ENCODE results near the gene SCN8A. TPM values are rescaled to one million over a fixed set of nuclear protein-coding genes. Genes with fewer than 3 reads are reported as not detected.

Gene SCN8A
- total and polyA plus RNA-seq, 2 donors from 2014 or later, result 0.34 to 1.4 TPM

- H3K9me3 ChIP-seq (ENCODE audit: control insufficient read depth in 2 of 3, insufficient read depth in 1 of 3, low read length in 3 of 3), result no peaks in the 10 kb centered on the region
- DNase-seq (no peak), FAIRE-seq (no peak)
- no peaks in the 10 kb centered on the region for H3K36me3 ChIP-seq (ENCODE audit: control insufficient read depth in 2 of 3, insufficient read depth in 3 of 3, low read length in 3 of 3)
- H3K27ac ChIP-seq (ENCODE audit: low read depth in 2 of 2, low read length in 2 of 2), result no peak overlapping the region
- no peak overlapping the region for H3K4me3 ChIP-seq (ENCODE audit: low read length in 3 of 3)
- H3K9ac ChIP-seq (ENCODE audit: low read length in 3 of 3), result no peak overlapping the region
- H3K27me3 ChIP-seq (ENCODE audit: control insufficient read depth, insufficient read depth, low read length), result no peaks in the 10 kb centered on the region
- TF ChIP-seq CTCF (IDR thresholded peaks at IDR 0.05; ENCODE audit: borderline replicate concordance, extremely low read depth, insufficient read depth), result no peak
- intact Hi-C loops (cut with DNase I), result no loop called here
- no peaks in the 10 kb centered on the region for H3K4me1 ChIP-seq (ENCODE audit: control insufficient read depth in 2 of 3, insufficient read depth in 2 of 3, low read depth in 1 of 3, low read length in 3 of 3)
Measured at GRCh38 chr12:51669996-51670395, 79.0 kb downstream of the SCN8A start.

GRCh38 chr12:51672334-51672733 lies 81.3 kb downstream of the SCN8A start:
- no peak for DNase-seq
- no peak overlapping the region for H3K9ac ChIP-seq (ENCODE audit: low read length in 3 of 3)
- H3K36me3 ChIP-seq (ENCODE audit: control insufficient read depth in 2 of 3, insufficient read depth in 3 of 3, low read length in 3 of 3), result no peaks in the 10 kb centered on the region
- no peak overlapping the region for H3K4me3 ChIP-seq (ENCODE audit: low read length in 3 of 3)
- H3K9me3 ChIP-seq (ENCODE audit: control insufficient read depth in 2 of 3, insufficient read depth in 1 of 3, low read length in 3 of 3), result no peaks in the 10 kb centered on the region
- no peaks in the 10 kb centered on the region for H3K4me1 ChIP-seq (ENCODE audit: control insufficient read depth in 2 of 3, insufficient read depth in 2 of 3, low read depth in 1 of 3, low read length in 3 of 3)
- TF ChIP-seq CTCF (IDR thresholded peaks at IDR 0.05; ENCODE audit: borderline replicate concordance, extremely low read depth, insufficient read depth), result no peak
- FAIRE-seq, result no peak
- intact Hi-C loops (cut with DNase I), result no loop called here
- H3K27me3 ChIP-seq (ENCODE audit: control insufficient read depth, insufficient read depth, low read length), result no peaks in the 10 kb centered on the region
- H3K27ac ChIP-seq (ENCODE audit: low read depth in 2 of 2, low read length in 2 of 2), result no peak overlapping the region

- Histone ChIP-seq H3K4me3 (ENCODE audit: low read length in 3 of 3) (no peak overlapping the region), H3K9me3 (ENCODE audit: control insufficient read depth in 2 of 3, insufficient read depth in 1 of 3, low read length in 3 of 3) (no peaks in the 10 kb centered on the region), H3K27me3 (ENCODE audit: control insufficient read depth, insufficient read depth, low read length) (no peaks in the 10 kb centered on the region), H3K9ac (ENCODE audit: low read length in 3 of 3) (no peak overlapping the region), H3K4me1 (ENCODE audit: control insufficient read depth in 2 of 3, insufficient read depth in 2 of 3, low read depth in 1 of 3, low read length in 3 of 3) (no peaks in the 10 kb centered on the region), H3K27ac (ENCODE audit: low read depth in 2 of 2, low read length in 2 of 2) (no peak overlapping the region), H3K36me3 (ENCODE audit: control insufficient read depth in 2 of 3, insufficient read depth in 3 of 3, low read length in 3 of 3) (no peaks in the 10 kb centered on the region)
- TF ChIP-seq CTCF (IDR thresholded peaks at IDR 0.05; ENCODE audit: borderline replicate concordance, extremely low read depth, insufficient read depth), result no peak
- DNase-seq, result no peak
- no peak for FAIRE-seq
- intact Hi-C loops (cut with DNase I), result no loop called here
Measured at GRCh38 chr12:51675071-51675803, 84.2 kb downstream of the SCN8A start.

GRCh38 chr12:51676875-51677274 lies 85.8 kb downstream of the SCN8A start:
- intact Hi-C loops (cut with DNase I), result no loop called here
- Histone ChIP-seq H3K4me1 (ENCODE audit: control insufficient read depth in 2 of 3, insufficient read depth in 2 of 3, low read depth in 1 of 3, low read length in 3 of 3) (no peaks in the 10 kb centered on the region), H3K27me3 (ENCODE audit: control insufficient read depth, insufficient read depth, low read length) (no peaks in the 10 kb centered on the region), H3K9ac (ENCODE audit: low read length in 3 of 3) (no peak overlapping the region), H3K9me3 (ENCODE audit: control insufficient read depth in 2 of 3, insufficient read depth in 1 of 3, low read length in 3 of 3) (no peaks in the 10 kb centered on the region), H3K36me3 (ENCODE audit: control insufficient read depth in 2 of 3, insufficient read depth in 3 of 3, low read length in 3 of 3) (no peaks in the 10 kb centered on the region), H3K4me3 (ENCODE audit: low read length in 3 of 3) (no peak overlapping the region), H3K27ac (ENCODE audit: low read depth in 2 of 2, low read length in 2 of 2) (no peak overlapping the region)
- FAIRE-seq (no peak), DNase-seq (no peak)
- TF ChIP-seq CTCF (IDR thresholded peaks at IDR 0.05; ENCODE audit: borderline replicate concordance, extremely low read depth, insufficient read depth), result no peak
